ENCODE results near the gene EFCAB10.
"Not testable (repeated sequence)": the region's sequence is repeated elsewhere in the genome, so short reads cannot be mapped to it uniquely, and the experiment has no call there.

GRCh38 chr7:105527737-105528136, 53.6 kb downstream of the EFCAB10 start:
- TF ChIP-seq CTCF, POLR2A (IDR thresholded peaks at IDR 0.05): not testable (repeated sequence)
